Erythroblast (primary cell): ENCODE measurements around the gene CCN5.

Experiments
- DNase-seq, 2 experiments: peaks; one replicate each; lab custom pipeline; 2025; lab: John Stamatoyannopoulos, UW
- GATA1 ChIP-seq: IDR thresholded peaks from 2 replicates; pipeline ENCODE4 v1.6.1; 2011; ENCODE audit warnings: low read depth, mild to moderate bottlenecking, control low read depth, low read length, moderate library complexity
- POLR2A ChIP-seq: IDR thresholded peaks from 2 replicates; pipeline ENCODE4 v1.6.1; 2011; ENCODE audit warnings: mild to moderate bottlenecking, low read length

CCN5 gene

DNA sequence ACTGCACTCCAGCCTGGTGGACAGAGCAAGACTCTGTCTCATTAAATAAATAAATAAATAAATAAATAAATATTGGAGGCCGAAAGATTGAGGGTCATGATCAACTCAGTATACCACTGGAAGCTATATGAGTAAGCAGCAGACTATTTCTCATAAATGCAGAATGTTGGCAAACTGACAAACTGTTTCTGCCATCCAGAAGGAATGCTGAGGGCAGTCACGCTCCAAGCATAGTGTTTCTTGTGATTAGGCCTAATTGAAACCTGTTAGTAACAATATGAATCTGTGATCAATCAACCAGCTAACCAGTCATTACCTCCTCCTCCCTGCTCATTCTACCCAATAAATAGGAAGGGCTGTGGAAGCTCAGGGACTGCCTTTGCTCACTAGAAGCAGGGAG is 15.3 kb downstream of the CCN5 start:
- DNase-seq, result no peak
- TF ChIP-seq GATA1 (no peak), POLR2A (no peak)

DNA sequence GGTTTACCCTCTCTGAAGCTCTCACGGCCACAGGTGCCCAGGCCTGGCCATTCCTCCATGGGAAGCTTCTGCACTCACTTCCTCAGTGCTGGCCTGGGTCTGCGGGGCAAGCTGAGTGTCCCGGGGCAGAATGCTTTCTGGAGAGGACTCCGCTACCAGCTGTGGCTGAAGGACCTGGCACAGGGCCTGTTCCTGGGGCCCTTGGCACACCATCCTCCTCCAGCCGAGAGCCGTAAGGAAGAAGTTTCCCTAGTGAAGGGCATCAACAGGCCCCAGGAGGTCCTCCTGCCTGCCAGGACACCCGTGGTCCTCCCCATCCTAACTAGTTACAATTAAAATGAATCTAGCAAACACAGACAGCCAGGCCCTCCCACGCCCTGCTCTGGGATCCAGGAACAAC is 16.5 kb downstream of the CCN5 start:
- no peak for DNase-seq
- TF ChIP-seq GATA1, result no peak
- TF ChIP-seq POLR2A, result no peak

DNA sequence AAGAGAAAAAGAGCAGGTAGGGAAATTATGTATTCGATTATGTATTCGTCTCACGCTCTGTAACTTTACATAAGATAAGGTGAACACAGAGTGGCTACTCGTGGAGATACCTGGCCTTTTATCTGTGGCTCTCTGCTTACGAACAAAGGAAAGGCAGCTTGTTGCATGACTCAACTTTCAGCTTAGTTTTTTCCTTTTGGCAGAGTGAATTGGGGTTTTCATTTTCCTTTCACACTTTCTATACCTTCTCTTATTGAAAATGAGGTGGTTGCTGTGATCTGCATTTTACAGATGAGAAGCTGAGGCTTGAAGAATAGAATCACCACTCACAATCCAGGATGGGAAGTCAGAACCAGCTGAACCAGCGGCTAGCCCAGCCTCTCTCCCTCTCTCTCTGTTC is 17.2 kb downstream of the CCN5 start:
- TF ChIP-seq GATA1, result no peak
- TF ChIP-seq POLR2A, result no peak
- no peak for DNase-seq

DNA sequence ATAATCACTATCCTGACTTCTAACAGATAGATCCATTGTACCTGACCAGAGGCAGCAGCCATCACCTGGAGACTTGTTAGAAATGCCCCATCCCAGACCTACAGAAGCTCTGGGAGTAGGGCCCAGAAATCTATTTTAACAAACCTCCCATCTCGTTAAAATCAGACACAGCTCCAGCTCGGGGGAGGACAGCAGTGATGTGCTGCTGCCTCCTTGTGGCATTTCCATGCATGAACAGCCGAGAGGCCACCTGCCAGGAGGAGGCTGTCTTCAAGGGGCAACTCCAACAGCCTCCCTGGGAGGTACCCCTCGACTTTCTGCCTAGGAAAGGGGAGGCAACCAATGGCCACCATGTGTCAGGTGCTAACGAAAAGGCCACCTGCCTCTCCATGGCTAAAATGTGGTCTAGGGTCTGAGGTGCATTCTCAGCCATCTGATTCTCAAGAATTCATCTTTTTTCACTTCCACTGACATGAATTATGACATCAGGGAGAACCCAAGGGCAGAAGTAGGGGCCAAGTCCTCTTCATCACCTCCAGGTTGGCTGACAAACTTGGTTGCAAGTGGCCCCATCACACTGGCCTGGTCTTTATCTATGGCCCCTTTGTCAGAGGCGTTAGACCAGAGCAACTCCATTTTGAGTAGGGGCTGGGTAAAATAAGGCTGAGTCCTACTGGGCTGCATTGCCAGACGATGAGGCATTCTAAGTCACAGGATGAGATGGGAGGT is 18.3 kb downstream of the CCN5 start:
- TF ChIP-seq POLR2A, result no peak
- TF ChIP-seq GATA1, result no peak
- peak; percentile 47 to 68 for DNase-seq

DNA sequence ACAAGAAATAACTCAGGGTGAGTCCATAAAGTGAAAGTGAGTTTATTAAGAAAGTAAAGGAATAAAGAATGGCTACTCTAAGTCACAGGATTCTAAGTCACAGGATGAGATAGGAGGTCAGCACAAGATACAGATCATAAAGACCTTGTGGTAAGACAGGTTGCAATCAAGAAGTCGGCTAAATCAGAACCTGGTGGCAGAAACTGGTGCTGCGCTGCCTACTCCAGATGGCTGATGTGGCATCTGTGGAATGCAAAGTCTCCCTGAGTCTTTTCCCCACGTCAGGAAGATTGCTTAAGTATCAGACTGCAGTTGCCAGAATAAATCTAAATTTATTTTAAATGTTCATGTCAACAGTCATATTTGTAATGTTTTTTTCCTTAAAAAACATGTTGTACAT is 19.8 kb downstream of the CCN5 start:
- TF ChIP-seq POLR2A, result no peak
- TF ChIP-seq GATA1, result no peak
- DNase-seq, result no peak

DNA sequence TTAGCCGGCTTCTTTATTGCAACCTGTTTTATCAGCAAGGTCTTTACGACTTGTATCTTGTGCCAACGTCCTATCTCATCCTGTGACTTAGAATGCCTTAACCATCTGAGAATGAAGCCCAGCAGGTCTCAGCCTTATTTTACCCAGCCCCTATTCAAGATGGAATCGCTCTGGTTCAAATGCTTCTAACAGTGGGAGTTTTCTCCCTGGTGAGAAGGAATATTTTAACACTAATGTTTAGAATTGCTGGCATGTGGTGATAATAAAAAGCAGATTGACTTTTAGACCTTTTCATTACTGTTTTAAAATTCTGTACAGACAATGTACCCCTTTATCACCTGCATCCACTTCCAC is 20.6 kb downstream of the CCN5 start:
- DNase-seq, result no peak
- TF ChIP-seq POLR2A (no peak), GATA1 (no peak)

DNA sequence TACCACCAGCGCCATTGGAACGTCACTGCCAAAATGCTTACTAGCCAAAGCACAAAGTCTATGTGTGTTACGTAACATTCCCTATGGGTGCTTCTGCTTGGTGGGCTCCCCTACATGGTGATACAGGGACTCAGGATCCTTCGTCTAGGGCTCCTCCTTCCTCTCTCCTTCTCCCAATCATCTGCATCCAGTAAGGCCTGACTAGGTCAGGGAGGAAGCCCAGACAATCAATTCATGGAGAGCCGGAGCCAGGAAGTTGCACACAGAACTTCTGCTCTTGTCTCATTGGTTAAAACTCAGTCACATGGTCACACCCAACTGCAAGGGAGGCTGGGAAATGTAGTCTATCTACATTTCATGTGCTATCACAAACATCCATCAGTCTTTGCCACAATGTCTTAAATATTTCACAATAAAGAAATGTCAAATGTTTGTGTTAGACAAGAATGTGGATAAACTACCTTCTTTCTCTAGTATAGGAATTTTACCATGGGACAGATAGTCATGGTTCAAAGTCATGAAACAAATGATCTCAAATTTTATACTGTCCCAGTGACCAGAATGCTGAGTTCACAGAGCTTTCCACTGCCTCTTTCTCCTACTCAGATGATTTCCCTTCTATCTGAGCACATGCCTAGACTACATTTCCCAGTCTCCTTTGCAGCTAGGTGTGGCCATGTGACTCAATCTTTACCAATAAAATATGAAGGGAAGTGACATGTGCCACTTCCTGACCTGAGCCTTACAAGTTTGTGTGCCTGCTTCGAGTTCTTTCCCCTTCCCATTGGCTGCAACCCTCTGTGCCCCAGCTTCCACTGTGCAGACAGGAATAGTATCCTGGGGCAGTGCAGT is 21.2 kb downstream of the CCN5 start:
- DNase-seq, result peak; percentile 15 to 31
- TF ChIP-seq POLR2A, result no peak
- no peak for TF ChIP-seq GATA1

DNA sequence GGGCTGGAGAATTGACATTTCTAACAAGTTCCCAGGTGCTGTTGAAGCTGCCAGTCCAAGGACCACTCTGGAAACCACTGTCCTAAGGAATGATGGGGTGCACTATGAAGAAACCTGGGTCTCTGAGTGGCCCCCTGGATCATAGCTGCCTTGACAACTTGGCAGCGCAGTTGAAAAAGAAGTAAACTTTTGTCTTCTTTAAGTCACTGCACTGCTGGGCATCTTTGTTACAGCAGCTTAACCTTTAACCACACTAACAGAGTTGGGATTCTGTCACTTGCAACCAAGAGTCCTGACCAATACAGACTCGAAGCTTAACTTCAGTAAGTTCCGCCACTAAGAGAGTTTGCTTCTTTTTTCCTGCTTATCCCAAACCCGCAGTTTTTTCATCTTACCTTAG is 21.9 kb downstream of the CCN5 start:
- DNase-seq, result no peak
- TF ChIP-seq GATA1, result no peak
- TF ChIP-seq POLR2A, result no peak

DNA sequence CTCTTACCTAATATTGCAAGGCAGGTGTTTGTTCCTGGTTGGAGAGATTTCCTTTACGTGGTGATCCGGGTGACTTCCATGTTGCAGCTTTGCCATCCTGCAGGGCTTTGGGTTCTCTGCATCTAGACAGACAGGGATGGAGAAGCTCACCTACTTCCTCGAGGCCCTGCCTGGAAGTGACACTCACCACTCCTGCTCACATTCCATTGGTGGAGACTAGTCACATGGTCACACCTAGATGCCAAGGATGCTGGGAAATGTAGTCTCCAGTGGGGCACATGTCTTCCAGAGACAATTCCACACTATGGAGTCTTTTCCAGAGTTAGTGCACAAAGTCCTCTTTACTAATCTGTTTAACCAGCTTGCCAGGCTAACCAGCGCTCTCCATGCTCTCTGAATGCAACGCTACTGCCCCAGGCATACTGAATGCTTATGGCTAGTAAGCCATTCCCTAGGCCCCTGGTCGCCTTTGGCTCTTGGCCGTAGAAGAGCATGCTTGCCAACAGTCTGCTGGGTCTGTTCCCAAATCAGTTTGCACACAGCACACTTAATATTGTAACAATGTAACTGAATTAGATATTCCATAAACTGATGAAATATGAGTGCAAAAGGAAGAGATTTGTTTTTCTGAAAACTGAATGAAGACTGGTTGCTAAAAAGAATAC is 23.8 kb downstream of the CCN5 start:
- peak; percentile 44 to 66 for DNase-seq
- TF ChIP-seq POLR2A, result no peak
- no peak for TF ChIP-seq GATA1

DNA sequence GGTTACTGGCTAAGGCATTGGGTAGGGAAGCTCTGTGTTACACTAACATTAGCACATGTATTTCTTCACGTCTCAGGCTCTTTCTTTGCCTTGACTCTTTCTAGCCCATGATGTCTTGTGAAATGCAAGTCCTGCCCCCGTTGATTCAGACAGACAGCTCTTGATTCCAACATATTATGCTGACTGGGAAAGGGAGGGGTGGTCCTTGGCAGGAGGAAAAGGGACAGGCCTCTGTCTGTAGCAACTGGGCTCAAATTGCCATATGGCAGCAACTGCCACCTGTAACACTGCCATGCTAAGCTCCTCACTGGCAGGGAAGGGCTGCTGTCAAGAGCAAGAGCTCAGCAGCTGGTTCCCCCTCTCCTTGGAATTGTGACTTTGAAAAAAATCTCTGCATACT is 24.8 kb downstream of the CCN5 start:
- TF ChIP-seq POLR2A (no peak), GATA1 (no peak)

DNA sequence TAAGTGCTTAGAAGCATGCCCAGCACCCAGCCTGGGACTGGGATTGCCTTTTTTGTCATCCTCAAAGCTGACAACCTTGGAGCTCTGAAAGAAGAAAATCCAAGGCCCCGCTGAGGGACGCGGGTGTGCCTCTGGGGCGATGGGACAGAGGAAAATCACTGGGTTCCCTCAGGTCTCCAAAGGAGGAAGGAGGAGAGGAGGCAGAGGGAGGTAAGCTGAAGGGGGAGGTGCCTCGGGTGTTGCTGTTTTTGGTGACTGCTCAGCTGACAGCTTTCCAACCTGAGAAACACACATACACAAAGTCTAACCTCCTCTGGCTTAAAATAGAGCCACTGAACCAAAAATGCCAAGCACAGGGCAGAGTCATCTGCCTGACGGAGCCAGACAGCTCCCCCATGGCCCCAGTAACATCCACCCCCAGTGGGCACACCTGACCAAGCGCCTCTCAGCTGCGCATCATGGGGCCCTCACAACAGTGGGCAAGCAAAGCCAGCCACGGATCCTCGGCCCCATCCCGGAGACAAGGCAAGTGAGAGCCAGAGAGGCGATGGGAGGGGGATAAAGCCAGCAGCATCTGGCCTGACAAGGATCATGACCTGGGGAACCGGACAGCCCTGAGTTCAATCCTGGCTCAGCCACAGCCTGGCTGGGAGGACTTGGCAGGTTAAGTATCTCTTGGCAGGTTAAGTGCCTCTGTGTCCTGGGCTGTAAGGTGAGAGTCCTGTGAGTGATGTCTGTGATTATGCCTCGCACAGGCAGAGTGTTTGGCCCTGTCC is 27.3 kb downstream of the CCN5 start:
- no peak for DNase-seq
- TF ChIP-seq POLR2A, result no peak
- TF ChIP-seq GATA1, result no peak

More for the DNA sequence above, 24.8 kb downstream of the CCN5 start:
- DNase-seq, result no peak

DNA sequence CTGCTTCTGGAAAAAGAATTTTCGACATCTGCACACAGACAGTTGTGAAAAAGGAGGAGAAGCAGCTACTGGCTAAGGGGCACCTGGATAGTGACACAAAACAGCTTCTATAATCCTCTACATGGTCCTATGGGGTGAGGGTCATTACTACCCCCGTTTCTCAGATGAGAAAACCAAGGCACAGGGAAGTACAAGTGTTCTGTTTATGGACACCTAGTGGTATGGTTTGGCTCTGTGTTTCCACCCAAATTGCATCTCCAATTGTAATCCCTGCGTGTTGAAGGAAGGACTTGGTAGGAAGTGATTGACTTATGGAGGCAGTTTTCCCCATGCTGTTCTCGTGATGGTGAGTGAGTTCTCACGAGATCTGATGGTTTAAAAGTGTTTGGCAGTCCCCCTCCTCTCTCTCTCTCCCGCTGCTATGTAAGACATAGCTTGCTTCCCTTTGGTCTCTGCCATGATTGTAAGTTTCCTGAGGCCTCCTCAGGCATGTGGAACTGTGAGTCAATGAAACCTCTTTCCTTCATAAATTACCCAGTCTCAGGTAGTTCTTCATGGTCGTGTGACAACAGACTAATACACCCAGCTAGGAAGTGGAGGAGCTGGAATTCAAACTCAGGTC is 28.0 kb downstream of the CCN5 start:
- TF ChIP-seq POLR2A (no peak), GATA1 (no peak)
- DNase-seq, result no peak
